GM21526 (cell line): ENCODE results near the gene KCMF1.
"Not testable (repeated sequence)": the region's sequence is repeated elsewhere in the genome, so short reads cannot be mapped to it uniquely, and the experiment has no call there.

Source experiments
- ATAC-seq: cut with Tn5 transposase; IDR thresholded peaks from one replicate; pipeline ENCODE4 v1.9.1; 2021; ENCODE audit warnings: moderate library complexity; ENCODE audit not compliant: unreplicated experiment, low FRiP score

Gene KCMF1

GRCh38 chr2:84970868-84971509 lies at the start of gene KCMF1:
KCMF1 (plus strand) TSS chr2:84971161; CDS start chr2:84971452, 291 bp downstream.
- peak; percentile 40 for ATAC-seq

DNA sequence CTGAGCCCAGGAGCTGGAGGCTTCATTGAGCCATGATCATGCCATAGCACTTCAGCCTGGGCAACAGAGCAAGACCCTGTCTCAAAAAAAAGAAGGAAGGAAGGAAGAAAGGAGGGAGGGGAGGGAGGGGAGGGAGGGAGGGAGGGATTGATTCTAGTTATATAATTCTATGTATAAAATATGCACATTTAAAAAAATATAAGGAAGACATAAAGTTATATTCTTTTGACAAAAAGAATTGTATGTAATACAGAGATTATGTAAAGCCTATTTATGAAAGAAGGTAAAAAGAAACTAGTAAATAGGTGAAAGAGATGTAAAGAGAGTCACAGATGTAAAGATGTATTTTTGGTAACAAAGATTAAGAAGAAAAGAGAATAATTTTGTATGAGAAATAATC lies 48.0 kb upstream of the KCMF1 start:
- no peak for ATAC-seq

- ATAC-seq: no peak
Measured at GRCh38 chr2:84924173-84925106, 46.5 kb upstream of the KCMF1 start.

DNA sequence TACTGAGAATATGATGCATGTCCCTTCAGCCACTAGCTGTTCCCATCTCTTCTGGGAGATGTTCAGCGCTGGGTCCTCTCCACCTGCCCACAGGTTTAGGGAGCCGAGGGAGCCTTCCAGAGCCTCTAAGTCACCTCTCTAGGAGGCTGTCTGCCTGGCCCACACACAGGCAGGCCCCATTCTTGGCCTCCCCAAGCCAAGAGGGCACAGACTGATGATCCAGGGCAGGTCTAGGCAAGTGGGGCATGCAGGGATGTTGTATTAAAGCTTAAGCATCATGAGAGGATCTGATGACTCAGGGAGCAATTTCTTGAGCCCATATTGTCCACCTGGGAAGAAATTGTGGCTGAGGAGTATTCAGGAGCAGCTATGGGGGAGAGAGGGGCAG lies 45.6 kb upstream of the KCMF1 start:
- no peak for ATAC-seq

DNA sequence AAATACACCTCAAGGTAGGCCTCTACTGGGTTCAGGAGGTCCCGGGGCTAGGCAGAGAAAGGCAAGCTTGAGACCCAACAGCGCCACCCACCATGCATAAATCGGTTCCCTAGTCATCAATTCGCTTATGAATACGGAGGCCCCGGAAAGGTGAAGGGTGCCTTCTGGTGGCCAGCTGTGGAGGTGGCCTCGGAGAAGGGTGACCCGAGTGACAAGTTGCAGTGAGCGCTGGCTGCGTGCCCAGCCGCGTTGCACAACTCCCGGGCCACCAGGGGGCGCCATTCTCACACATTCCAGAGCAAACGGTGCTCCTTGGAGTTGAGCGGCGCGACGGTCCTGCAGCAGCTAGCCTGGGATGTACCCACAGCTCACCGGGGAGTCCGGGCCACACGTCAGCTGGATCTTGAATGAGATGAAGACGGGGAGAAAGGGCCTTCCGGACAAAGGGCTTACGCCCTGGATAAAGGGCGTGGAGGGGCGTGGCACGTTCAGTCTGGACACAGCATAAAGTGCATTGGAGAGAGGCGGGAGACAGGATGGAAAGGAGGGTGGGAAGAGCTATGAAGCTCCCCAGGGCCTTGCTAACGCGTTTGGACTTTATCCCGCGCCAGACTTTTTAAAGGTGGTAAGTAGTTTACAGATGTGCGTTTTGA lies 45.1 kb upstream of the KCMF1 start:
- peak; percentile 77 for ATAC-seq

DNA sequence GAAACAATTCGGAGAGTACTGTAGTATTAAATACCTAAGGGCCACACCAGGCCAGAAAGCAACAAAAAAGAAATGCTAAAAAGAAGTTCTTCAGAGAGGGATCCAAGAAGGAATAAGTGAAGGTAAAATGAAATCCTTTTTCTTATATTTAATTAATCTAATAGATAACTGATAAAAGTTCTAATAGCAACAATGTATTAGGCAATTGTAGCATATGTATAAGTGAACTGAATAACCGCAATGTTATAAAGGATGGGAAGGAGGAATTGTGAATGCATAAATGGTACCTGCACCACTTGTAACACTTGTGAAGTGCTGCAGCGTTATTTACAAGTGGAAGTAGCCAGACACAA lies 43.7 kb upstream of the KCMF1 start:
- ATAC-seq: no peak

DNA sequence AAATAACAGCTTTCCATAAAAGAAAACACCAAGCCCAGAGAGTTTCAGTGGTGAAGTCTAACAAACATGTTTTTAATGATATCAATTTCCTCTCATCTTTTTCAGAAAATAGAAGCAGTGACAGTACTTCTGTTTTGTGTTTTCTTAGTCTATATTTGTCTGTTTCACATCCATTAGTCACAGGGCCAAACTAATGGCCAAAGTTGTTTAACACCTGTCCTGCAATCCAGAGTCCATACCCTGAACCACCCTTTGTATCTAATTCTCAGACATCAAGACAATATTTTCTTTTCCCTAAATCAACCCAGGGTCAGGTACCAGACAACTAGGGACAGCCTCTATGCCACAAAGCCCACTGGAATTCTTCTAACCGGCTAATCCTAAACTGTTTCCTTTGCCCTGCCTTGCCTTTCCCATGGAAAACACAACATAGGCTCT lies 39.6 kb upstream of the KCMF1 start:
- no peak for ATAC-seq

DNA sequence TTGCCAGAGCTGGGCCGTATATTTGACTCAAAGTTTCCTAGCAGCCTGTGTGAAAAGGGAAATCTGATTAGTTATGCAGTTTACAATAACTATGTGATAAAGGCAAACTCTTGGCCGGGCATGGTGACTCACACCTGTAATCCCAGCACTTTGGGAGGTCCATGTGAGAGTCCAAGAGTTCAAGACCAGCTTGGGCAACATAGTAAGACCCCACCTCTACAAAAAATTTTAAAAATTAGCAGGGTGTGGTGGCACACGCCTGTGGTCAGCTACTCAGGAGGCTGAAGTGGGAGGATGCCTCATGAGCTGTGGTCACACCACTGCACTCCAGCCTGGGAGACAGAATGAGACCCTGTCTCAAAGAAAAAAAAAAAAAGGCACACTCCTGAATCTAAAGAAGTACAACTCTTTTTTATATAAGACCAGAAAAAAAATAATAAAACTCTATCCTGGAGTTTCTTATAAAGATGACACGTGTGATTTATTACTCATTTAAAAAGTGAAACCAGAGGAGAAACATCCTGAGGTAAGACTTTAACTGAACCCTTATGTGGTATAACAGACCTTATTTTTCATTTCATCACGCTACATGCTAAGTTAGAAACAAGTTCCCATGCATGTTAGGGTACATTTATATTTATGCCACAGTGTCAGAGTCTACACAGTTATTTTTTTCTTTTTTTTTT lies 32.6 kb upstream of the KCMF1 start:
- ATAC-seq: peak; percentile 30

DNA sequence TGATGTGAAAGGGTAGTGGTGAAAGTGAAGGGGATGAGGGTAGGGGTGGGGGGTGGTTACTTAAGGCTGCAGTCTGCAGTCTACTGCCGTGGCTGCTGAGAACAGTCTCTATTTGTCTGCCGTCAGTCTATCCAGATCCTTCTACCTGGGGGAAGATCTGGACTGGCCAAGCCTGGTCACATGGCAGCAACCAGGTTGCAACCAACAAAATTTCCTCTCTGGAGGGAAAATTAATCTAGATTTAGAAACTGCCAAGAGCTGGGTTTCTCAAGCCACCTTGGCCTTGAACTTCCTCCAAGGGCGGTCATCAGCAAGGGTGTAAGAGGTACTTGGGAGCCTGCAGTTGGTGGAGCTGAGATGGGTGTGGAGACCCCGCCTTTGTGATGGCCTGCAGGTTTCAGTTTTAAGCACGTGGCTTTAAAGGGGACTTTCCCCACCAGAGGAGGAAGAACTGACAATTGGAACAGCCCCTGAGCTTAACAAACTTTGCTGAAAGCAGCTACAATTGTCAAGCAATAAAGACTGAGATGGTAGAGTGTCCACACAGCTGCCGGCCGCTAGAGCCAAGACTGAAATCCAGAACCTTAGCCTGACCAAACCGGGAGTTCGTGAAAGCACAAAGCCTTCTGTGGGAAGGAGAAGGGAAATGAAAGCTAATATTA lies 31.4 kb upstream of the KCMF1 start:
- ATAC-seq: peak; percentile 78

- no peak for ATAC-seq
Measured at GRCh38 chr2:84940088-84940470, 30.9 kb upstream of the KCMF1 start.

DNA sequence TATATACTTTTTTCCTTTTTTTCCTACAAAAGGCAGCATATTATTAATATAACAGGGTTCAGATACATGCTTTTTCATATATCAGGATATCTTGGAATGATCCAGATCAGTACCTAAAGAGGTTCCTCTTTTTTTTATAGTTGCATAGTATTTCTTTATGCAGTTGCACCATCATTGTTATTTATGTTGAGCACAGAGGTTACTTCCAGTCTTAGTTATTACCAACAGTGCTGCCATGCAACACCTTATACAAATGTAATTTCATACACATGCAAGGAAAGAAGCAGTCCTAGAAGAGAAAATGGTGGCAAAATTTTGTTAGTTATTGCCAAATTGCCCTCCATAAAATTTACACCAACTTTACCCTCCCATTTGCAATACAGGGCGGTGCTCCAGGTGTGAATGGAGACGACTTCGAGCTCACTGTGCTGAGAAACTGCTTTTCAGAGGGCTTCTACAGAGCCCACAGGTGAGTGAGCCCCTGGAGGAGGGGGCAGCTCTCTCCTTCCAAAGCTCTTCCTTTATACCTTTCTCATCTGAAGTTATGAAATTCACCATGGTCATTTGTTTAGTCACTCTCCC lies 30.0 kb upstream of the KCMF1 start:
- no peak for ATAC-seq

DNA sequence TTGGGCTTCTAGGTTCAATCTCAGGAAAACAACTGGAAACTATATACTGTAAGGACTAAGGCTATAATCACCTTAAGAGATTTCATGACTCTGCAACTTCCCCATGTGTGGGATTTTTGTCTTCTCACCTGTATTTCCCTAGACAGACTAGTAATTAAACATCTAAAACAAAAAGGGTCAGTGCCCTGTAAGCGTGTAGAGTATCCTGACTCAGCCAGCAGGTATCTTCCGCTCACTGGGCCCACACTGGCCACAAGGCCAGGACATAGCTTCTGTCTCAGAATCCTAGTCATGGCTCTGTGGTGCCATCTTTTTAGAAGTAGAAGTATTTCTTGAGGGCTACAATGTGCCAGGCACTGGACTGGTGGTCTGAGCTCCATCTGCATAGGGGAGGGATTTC lies 28.8 kb upstream of the KCMF1 start:
- no peak for ATAC-seq

DNA sequence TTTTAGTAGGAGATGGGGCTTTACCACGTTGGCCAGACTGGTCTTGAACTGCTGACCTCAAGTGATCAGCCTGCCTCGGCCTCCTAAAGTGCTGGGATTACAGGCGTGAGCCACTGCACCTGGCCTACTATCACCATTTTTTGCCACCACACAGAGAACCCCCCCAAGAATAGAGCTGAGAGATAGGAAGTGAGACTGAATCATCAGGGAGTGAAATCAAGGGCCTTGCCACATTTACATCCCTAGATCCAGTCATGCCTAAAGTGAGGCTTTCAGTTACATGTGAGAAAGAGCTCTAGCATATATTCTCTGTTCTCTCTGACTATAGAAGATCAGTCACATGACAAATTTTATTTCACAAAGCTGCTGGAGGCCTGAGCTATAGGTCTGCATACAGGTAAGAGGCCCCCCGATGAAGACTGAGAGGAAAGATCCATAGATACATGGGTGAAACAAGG lies 28.0 kb upstream of the KCMF1 start:
- peak; percentile 31 for ATAC-seq

DNA sequence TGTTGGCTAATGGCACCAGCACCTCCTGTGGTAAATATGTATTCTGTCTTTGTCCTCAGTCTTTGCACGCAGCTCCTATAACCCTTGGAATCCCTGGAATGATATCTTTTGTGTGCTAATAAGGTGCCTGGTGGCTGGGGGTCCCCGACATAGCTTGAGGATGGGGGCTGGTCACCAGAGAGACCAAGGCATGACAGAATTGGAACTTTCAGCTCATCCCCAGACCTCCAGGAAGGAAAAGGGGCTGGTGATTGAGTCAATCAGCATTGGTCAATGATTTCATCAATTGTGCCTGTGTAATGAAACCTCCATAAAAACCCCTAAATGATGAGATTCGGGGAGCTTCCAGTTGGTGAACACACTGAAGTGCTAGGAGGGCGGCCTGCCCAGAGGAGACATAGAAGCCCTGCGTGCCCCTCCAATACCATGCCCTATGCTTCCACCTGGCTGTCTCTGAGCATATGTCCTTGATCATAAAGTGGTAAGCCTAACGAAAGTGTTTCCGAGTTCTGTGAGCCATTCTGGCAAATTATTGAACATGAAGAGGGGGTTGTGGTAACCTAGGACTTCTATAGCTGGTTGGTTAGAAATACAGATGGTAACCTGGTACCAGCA lies 26.6 kb upstream of the KCMF1 start:
- ATAC-seq: no peak

DNA sequence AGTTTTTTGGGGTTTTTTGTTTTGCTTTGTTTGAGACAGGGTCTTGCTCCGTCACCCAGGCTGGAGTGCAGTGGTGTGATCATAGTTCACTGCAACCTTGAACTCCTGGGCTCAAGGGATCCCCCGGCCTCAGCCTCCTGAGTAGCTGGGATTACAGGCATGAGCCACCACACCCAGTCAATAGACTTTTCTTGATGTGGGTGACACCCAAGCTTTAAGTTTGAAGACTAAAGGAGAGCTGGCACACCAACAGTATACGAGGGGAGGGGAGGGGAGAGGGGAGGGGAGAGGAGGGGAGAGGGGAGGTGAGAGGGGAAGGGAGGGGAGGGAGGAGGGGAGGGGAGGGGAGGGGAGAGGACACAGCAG lies 25.1 kb upstream of the KCMF1 start:
- not testable (repeated sequence) for ATAC-seq

DNA sequence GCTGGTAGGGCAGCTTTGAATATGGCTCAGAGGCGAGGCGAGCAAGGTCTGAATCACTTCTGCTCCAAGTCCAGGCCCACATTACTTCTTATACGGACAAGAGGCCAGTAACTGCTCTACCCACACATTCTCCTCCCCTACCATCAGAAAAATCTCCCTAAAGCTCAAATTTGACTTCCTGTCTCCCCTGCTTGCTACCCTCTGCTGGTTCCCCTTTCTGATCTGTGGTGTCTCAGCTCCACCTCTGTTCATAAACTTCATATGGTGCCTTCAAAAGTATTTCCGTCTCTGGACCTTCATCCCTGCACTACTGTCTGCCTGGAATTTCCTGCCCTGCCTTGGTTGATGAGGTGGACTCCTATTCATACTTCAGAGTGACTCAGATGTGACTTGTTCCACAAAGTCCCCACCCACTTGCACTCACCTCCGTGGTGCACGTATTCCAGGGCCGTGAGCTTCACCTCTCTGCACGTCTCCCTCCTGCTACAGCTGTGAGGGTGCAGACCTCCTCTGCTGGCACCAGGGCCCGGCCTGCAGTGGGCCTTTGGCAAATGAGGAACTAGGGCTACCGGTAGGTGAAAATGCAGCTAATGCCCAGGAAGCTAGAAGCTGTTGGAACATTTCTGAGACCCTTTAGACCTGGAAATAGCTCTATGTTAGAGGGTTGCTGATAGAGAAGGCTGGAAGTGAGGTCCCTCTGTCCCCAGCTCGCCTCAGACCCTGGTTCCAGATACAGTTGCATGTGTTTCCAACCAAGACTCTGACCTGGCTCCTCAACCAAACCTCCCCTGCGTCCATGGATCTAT lies 24.6 kb upstream of the KCMF1 start:
- ATAC-seq: peak; percentile 64

DNA sequence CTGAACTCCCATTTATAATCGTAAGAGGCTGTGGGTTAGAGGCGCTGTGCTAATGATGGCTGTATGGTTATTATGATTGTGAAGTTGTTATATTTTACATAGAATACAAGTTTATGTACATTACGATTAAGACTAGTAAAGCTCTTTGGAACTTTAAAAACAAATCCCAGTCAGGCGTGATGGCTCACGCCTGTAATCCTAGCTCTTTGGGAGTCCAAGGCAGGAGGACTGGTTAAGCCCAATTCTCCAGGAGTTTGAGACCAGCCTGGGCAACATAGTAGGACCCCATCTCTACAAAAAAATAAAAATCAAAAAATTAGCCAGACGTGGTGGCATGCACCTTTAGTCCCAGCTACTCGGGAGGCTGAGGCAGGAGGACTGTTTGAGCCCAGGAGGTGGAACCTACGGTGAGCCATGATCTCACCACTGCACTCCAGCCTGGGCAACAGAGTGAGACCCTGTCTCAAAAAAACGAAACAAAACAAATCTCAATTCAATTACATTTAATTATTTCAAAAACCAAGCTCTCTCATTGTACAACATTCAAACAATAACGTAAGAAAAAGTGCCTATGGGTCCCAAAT lies 23.9 kb upstream of the KCMF1 start:
- ATAC-seq: no peak

DNA sequence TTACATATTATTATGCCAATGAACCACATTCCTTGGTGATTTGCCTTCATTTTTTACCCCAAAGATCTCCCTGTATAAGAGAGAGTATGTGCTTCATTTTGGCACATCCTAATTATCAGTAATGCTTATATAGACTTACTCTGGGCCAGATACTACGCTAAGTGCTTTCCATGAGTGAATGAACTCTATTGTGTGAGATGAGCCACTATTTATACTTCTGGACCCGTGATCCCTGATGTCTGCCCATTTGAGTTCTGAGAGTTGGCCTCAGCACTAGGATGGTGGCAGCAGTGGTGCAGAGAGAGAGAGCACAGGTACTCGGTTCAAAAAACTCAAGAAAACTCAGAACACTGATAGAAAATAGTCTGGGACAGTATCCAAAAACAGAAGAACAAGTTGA lies 17.4 kb upstream of the KCMF1 start:
- no peak for ATAC-seq
